ENCODE results near the gene ATP11B.

The ATP11B gene

GRCh38 chr3:182808041-182808770 lies 14.9 kb downstream of the ATP11B start:
- Histone ChIP-seq H3K9ac (ENCODE audit: low read depth in 1 of 2, low read length in 2 of 2) (no peak overlapping the region), H3K4me1 (ENCODE audit: control insufficient read depth in 2 of 2, insufficient read depth in 2 of 2, low read length in 2 of 2) (peaks cover 0 to 7% of the 10 kb centered on the region in 2 donors), H3K27ac (ENCODE audit: low read depth in 2 of 2, low read length in 2 of 2) (no peak overlapping the region), H3K4me3 (ENCODE audit: low read length in 2 of 2) (no peak overlapping the region), H3K9me3 (ENCODE audit: control insufficient read depth in 2 of 2, low read length in 2 of 2) (no peaks in the 10 kb centered on the region), H3K36me3 (ENCODE audit: control insufficient read depth in 2 of 2, insufficient read depth in 2 of 2, low read length in 2 of 2) (no peaks in the 10 kb centered on the region), H3K27me3 (ENCODE audit: control insufficient read depth in 2 of 2, insufficient read depth in 2 of 2, low read length in 2 of 2) (no peaks in the 10 kb centered on the region)

- Histone ChIP-seq H3K27ac (ENCODE audit: low read depth in 2 of 2, low read length in 2 of 2) (no peak overlapping the region), H3K36me3 (ENCODE audit: control insufficient read depth in 2 of 2, insufficient read depth in 2 of 2, low read length in 2 of 2) (no peaks in the 10 kb centered on the region), H3K9me3 (ENCODE audit: control insufficient read depth in 2 of 2, low read length in 2 of 2) (no peaks in the 10 kb centered on the region), H3K9ac (ENCODE audit: low read depth in 1 of 2, low read length in 2 of 2) (no peak overlapping the region), H3K27me3 (ENCODE audit: control insufficient read depth in 2 of 2, insufficient read depth in 2 of 2, low read length in 2 of 2) (no peaks in the 10 kb centered on the region), H3K4me1 (ENCODE audit: control insufficient read depth in 2 of 2, insufficient read depth in 2 of 2, low read length in 2 of 2) (peaks cover 0 to 7% of the 10 kb centered on the region in 2 donors), H3K4me3 (ENCODE audit: low read length in 2 of 2) (no peak overlapping the region)
Observed at GRCh38 chr3:182809531-182809930, 16.2 kb downstream of the ATP11B start.

GRCh38 chr3:182810574-182811268 lies 17.4 kb downstream of the ATP11B start:
- H3K36me3 ChIP-seq (ENCODE audit: control insufficient read depth in 2 of 2, insufficient read depth in 2 of 2, low read length in 2 of 2) = no peaks in the 10 kb centered on the region
- no peaks in the 10 kb centered on the region for H3K9me3 ChIP-seq (ENCODE audit: control insufficient read depth in 2 of 2, low read length in 2 of 2)
- H3K27ac ChIP-seq (ENCODE audit: low read depth in 2 of 2, low read length in 2 of 2) = no peak overlapping the region
- no peak overlapping the region for H3K9ac ChIP-seq (ENCODE audit: low read depth in 1 of 2, low read length in 2 of 2)
- no peak overlapping the region for H3K4me3 ChIP-seq (ENCODE audit: low read length in 2 of 2)
- H3K4me1 ChIP-seq (ENCODE audit: control insufficient read depth in 2 of 2, insufficient read depth in 2 of 2, low read length in 2 of 2) = peaks cover 0 to 7% of the 10 kb centered on the region in 2 donors
- no peaks in the 10 kb centered on the region for H3K27me3 ChIP-seq (ENCODE audit: control insufficient read depth in 2 of 2, insufficient read depth in 2 of 2, low read length in 2 of 2)

GRCh38 chr3:182811269-182811596 lies 17.9 kb downstream of the ATP11B start:
- no peaks in the 10 kb centered on the region for H3K9me3 ChIP-seq (ENCODE audit: control insufficient read depth in 2 of 2, low read length in 2 of 2)
- no peaks in the 10 kb centered on the region for H3K36me3 ChIP-seq (ENCODE audit: control insufficient read depth in 2 of 2, insufficient read depth in 2 of 2, low read length in 2 of 2)
- H3K4me1 ChIP-seq (ENCODE audit: control insufficient read depth in 2 of 2, insufficient read depth in 2 of 2, low read length in 2 of 2) = peaks cover 0 to 9% of the 10 kb centered on the region in 2 donors
- H3K4me3 ChIP-seq (ENCODE audit: low read length in 2 of 2) = no peak overlapping the region
- no peak overlapping the region for H3K27ac ChIP-seq (ENCODE audit: low read depth in 2 of 2, low read length in 2 of 2)
- no peaks in the 10 kb centered on the region for H3K27me3 ChIP-seq (ENCODE audit: control insufficient read depth in 2 of 2, insufficient read depth in 2 of 2, low read length in 2 of 2)
- H3K9ac ChIP-seq (ENCODE audit: low read depth in 1 of 2, low read length in 2 of 2) = no peak overlapping the region

GRCh38 chr3:182812123-182812522 lies 18.8 kb downstream of the ATP11B start:
- Histone ChIP-seq H3K9ac (ENCODE audit: low read depth in 1 of 2, low read length in 2 of 2) (no peak overlapping the region), H3K27ac (ENCODE audit: low read depth in 2 of 2, low read length in 2 of 2) (no peak overlapping the region), H3K4me3 (ENCODE audit: low read length in 2 of 2) (no peak overlapping the region), H3K27me3 (ENCODE audit: control insufficient read depth in 2 of 2, insufficient read depth in 2 of 2, low read length in 2 of 2) (no peaks in the 10 kb centered on the region), H3K9me3 (ENCODE audit: control insufficient read depth in 2 of 2, low read length in 2 of 2) (no peaks in the 10 kb centered on the region), H3K4me1 (ENCODE audit: control insufficient read depth in 2 of 2, insufficient read depth in 2 of 2, low read length in 2 of 2) (peaks cover 0 to 9% of the 10 kb centered on the region in 2 donors), H3K36me3 (ENCODE audit: control insufficient read depth in 2 of 2, insufficient read depth in 2 of 2, low read length in 2 of 2) (no peaks in the 10 kb centered on the region)

GRCh38 chr3:182814419-182815062 lies 21.2 kb downstream of the ATP11B start:
- H3K4me1 ChIP-seq (ENCODE audit: control insufficient read depth in 2 of 2, insufficient read depth in 2 of 2, low read length in 2 of 2) = peaks cover 0 to 9% of the 10 kb centered on the region in 2 donors
- no peaks in the 10 kb centered on the region for H3K36me3 ChIP-seq (ENCODE audit: control insufficient read depth in 2 of 2, insufficient read depth in 2 of 2, low read length in 2 of 2)

GRCh38 chr3:182816181-182816580 lies 22.9 kb downstream of the ATP11B start:
- Histone ChIP-seq H3K4me1 (ENCODE audit: control insufficient read depth in 2 of 2, insufficient read depth in 2 of 2, low read length in 2 of 2) (peaks cover 0 to 14% of the 10 kb centered on the region in 2 donors), H3K4me3 (ENCODE audit: low read length in 2 of 2) (no peak overlapping the region), H3K36me3 (ENCODE audit: control insufficient read depth in 2 of 2, insufficient read depth in 2 of 2, low read length in 2 of 2) (no peaks in the 10 kb centered on the region), H3K27me3 (ENCODE audit: control insufficient read depth in 2 of 2, insufficient read depth in 2 of 2, low read length in 2 of 2) (no peaks in the 10 kb centered on the region), H3K9me3 (ENCODE audit: control insufficient read depth in 2 of 2, low read length in 2 of 2) (no peaks in the 10 kb centered on the region), H3K27ac (ENCODE audit: low read depth in 2 of 2, low read length in 2 of 2) (no peak overlapping the region), H3K9ac (ENCODE audit: low read depth in 1 of 2, low read length in 2 of 2) (no peak overlapping the region)

More at GRCh38 chr3:182814419-182815062, 21.2 kb downstream of the ATP11B start:
- no peak overlapping the region for H3K9ac ChIP-seq (ENCODE audit: low read depth in 1 of 2, low read length in 2 of 2)
- no peaks in the 10 kb centered on the region for H3K9me3 ChIP-seq (ENCODE audit: control insufficient read depth in 2 of 2, low read length in 2 of 2)
- no peak overlapping the region for H3K27ac ChIP-seq (ENCODE audit: low read depth in 2 of 2, low read length in 2 of 2)
- H3K27me3 ChIP-seq (ENCODE audit: control insufficient read depth in 2 of 2, insufficient read depth in 2 of 2, low read length in 2 of 2) = no peaks in the 10 kb centered on the region
- H3K4me3 ChIP-seq (ENCODE audit: low read length in 2 of 2) = no peak overlapping the region

- H3K4me1 ChIP-seq (ENCODE audit: control insufficient read depth in 2 of 2, insufficient read depth in 2 of 2, low read length in 2 of 2) = peaks cover 0 to 10% of the 10 kb centered on the region in 2 donors
- no peak overlapping the region for H3K27ac ChIP-seq (ENCODE audit: low read depth in 2 of 2, low read length in 2 of 2)
- H3K9me3 ChIP-seq (ENCODE audit: control insufficient read depth in 2 of 2, low read length in 2 of 2) = no peaks in the 10 kb centered on the region
- H3K9ac ChIP-seq (ENCODE audit: low read depth in 1 of 2, low read length in 2 of 2) = no peak overlapping the region
- no peaks in the 10 kb centered on the region for H3K27me3 ChIP-seq (ENCODE audit: control insufficient read depth in 2 of 2, insufficient read depth in 2 of 2, low read length in 2 of 2)
- H3K4me3 ChIP-seq (ENCODE audit: low read length in 2 of 2) = no peak overlapping the region
- no peaks in the 10 kb centered on the region for H3K36me3 ChIP-seq (ENCODE audit: control insufficient read depth in 2 of 2, insufficient read depth in 2 of 2, low read length in 2 of 2)
Observed at GRCh38 chr3:182818296-182818978, 25.1 kb downstream of the ATP11B start.

- Histone ChIP-seq H3K36me3 (ENCODE audit: control insufficient read depth in 2 of 2, insufficient read depth in 2 of 2, low read length in 2 of 2) (no peaks in the 10 kb centered on the region), H3K4me3 (ENCODE audit: low read length in 2 of 2) (peak overlapping the region in 1 of 2 donors; percentile 43), H3K9me3 (ENCODE audit: control insufficient read depth in 2 of 2, low read length in 2 of 2) (no peaks in the 10 kb centered on the region), H3K27ac (ENCODE audit: low read depth in 2 of 2, low read length in 2 of 2) (peak overlapping the region; percentile 56 to 70), H3K27me3 (ENCODE audit: control insufficient read depth in 2 of 2, insufficient read depth in 2 of 2, low read length in 2 of 2) (no peaks in the 10 kb centered on the region), H3K9ac (ENCODE audit: low read depth in 1 of 2, low read length in 2 of 2) (no peak overlapping the region), H3K4me1 (ENCODE audit: control insufficient read depth in 2 of 2, insufficient read depth in 2 of 2, low read length in 2 of 2) (peaks cover 6 to 8% of the 10 kb centered on the region in 2 donors)
Observed at GRCh38 chr3:182821221-182821981, 28.1 kb downstream of the ATP11B start.

Data from mucosa of rectum (tissue), 2 donors.